B cell (primary cell): Measurements from ENCODE around the gene PDK2. TPM values are rescaled to one million over a fixed set of nuclear protein-coding genes. Genes with fewer than 3 reads are reported as not detected.

Source experiments
- ATAC-seq: fragments of 200-7000 bp; cut with Tn5 transposase; one replicate; pipeline ENCODE4 v1.10.0; 2021; ENCODE audit warnings: low read depth, mild to moderate bottlenecking, moderate number of reproducible peaks, moderate library complexity
- CTCF ChIA-PET: fragments of 350-600 bp; sonication (Branson Sonifier 250); formaldehyde crosslinking; loops from one replicate; lab custom pipeline; 2021; ENCODE audit warnings: antibody characterized with exemption, inconsistent platforms; lab: Charles Lee
- POLR2A ChIA-PET: fragments of 350-600 bp; sonication (Branson Sonifier 250); formaldehyde crosslinking; loops from one replicate; lab custom pipeline; 2021; ENCODE audit warnings: antibody characterized with exemption; lab: Charles Lee
- DNase-seq: peaks from one replicate; pipeline ENCODE4 v3.0.0; 2013
- H2AFZ ChIP-seq: 2 replicates; pipeline ENCODE4 v1.6.1; 2012; ENCODE audit warnings: mild to moderate bottlenecking, low read depth, low read length; ENCODE audit not compliant: insufficient read depth, poor library complexity, severe bottlenecking
- H3K27ac ChIP-seq, 2 donors: 1 replicate in 1 of 2; 2 replicates in 1 of 2; pipeline ENCODE4 v1.5.1; 2012 to 2013; ENCODE audit warnings: low read length in 2 of 2, mild to moderate bottlenecking in 2 of 2, moderate library complexity in 1 of 2
- H3K27me3 ChIP-seq, 4 experiments: fragments of 200-600 bp in 1 of 4; sonication (generic) in 1 of 4; replicated peaks in 1 of 4; 1 replicate in 2 of 4; 2 replicates in 2 of 4; pipeline versions ENCODE4 v1.6.1 to v1.7.0; 2013 to 2016; ENCODE audit warnings: low read length in 3 of 4, mild to moderate bottlenecking in 2 of 4, mixed read lengths in 1 of 4, moderate library complexity in 1 of 4; ENCODE audit not compliant: insufficient read depth in 4 of 4, control insufficient read depth in 3 of 4; ENCODE audit errors: control extremely low read depth in 1 of 4
- H3K36me3 ChIP-seq, 2 experiments: replicated peaks in 1 of 2; 1 replicate in 1 of 2; 2 replicates in 1 of 2; pipeline versions ENCODE4 v1.6.1 to v1.7.1; 2013; ENCODE audit warnings: low read length in 1 of 2; ENCODE audit not compliant: insufficient read depth in 2 of 2, control insufficient read depth in 1 of 2; ENCODE audit errors: control extremely low read depth in 1 of 2, extremely low read depth in 1 of 2
- H3K4me1 ChIP-seq, 2 donors: fragments of 200-600 bp in 1 of 2; sonication (generic) in 1 of 2; 1 replicate in 1 of 2; 2 replicates in 1 of 2; pipeline versions ENCODE4 v1.5.1 to v1.6.1; 2013 to 2017; ENCODE audit warnings: low read length in 2 of 2; ENCODE audit not compliant: control insufficient read depth in 2 of 2, insufficient read depth in 2 of 2
- H3K4me2 ChIP-seq: replicated peaks from 2 replicates; pipeline ENCODE3; 2012; ENCODE audit warnings: mild to moderate bottlenecking, low read depth, low read length; ENCODE audit not compliant: poor library complexity, severe bottlenecking
- H3K4me3 ChIP-seq, 5 experiments: fragments of 200-600 bp in 1 of 5; sonication (generic) in 1 of 5; 1 replicate in 3 of 5; 2 replicates in 2 of 5; pipeline versions ENCODE4 v1.5.1 to v1.7.0; 2011 to 2016; ENCODE audit warnings: low read length in 4 of 5, mild to moderate bottlenecking in 4 of 5, low read depth in 2 of 5, control low read depth in 1 of 5, moderate library complexity in 1 of 5; ENCODE audit not compliant: insufficient read depth in 1 of 5; ENCODE audit errors: control extremely low read depth in 1 of 5, extremely low read depth in 1 of 5
- H3K79me2 ChIP-seq: fragments of 200-600 bp; sonication (generic); one replicate; pipeline ENCODE4 v1.6.0; 2016; ENCODE audit warnings: low read length; ENCODE audit not compliant: control insufficient read depth, insufficient read depth
- H3K9ac ChIP-seq: fragments of 200-600 bp; sonication (generic); 2 replicates; pipeline ENCODE4 v1.6.1; 2017; ENCODE audit warnings: mild to moderate bottlenecking, low read length, moderate library complexity
- H3K9me3 ChIP-seq, 3 donors: one replicate each; pipeline versions ENCODE4 v1.6.1 to v1.7.1; 2013; ENCODE audit warnings: low read length in 2 of 3; ENCODE audit not compliant: control insufficient read depth in 2 of 3, insufficient read depth in 1 of 3; ENCODE audit errors: control extremely low read depth in 1 of 3
- H4K20me1 ChIP-seq: 2 replicates; pipeline ENCODE4 v1.6.0; 2012; ENCODE audit warnings: mild to moderate bottlenecking, low read length; ENCODE audit not compliant: insufficient read depth, control insufficient read depth, poor library complexity, severe bottlenecking
- H3K27ac Mint-ChIP-seq: one replicate; pipeline ENCODE4 v1.8.0; 2021; ENCODE audit warnings: mixed read lengths
- H3K27me3 Mint-ChIP-seq: one replicate; pipeline ENCODE4 v1.8.0; 2021; ENCODE audit warnings: mixed read lengths
- H3K4me1 Mint-ChIP-seq: one replicate; pipeline ENCODE4 v1.8.0; 2021; ENCODE audit warnings: mixed read lengths
- H3K4me3 Mint-ChIP-seq: one replicate; pipeline ENCODE4 v1.8.0; 2021; ENCODE audit warnings: mixed read lengths
- H3K9me3 Mint-ChIP-seq: one replicate; pipeline ENCODE4 v1.8.0; 2022; ENCODE audit warnings: mixed read lengths; ENCODE audit not compliant: insufficient read depth
- EZH2 ChIP-seq: IDR thresholded peaks from 2 replicates; pipeline ENCODE4 v1.6.1; 2012; ENCODE audit warnings: borderline replicate concordance, low read depth, mild to moderate bottlenecking, moderate library complexity, low read length; ENCODE audit not compliant: insufficient read depth, poor library complexity, severe bottlenecking
- WGBS: methylation state at CpG from one replicate; pipeline ENCODE4 v1.1.5; 2013; ENCODE audit warnings: missing lambda C conversion rate; ENCODE audit not compliant: insufficient coverage; 5-methylcytosine and 5-hydroxymethylcytosine counted together
- intact Hi-C: fragments of 100-400 bp; cut with micrococcal nuclease; formaldehyde crosslinking; loops from one replicate; pipeline ENCODE4 v1.10.0; 2022
- polyA plus RNA-seq: library from polyadenylated mRNA; depleted of rRNA; stranded (reverse); fragments of >200 nt; gene quantifications from 2 replicates; pipeline ENCODE4 v1.2.3, GENCODE V29; 2012
- total RNA-seq, 2 donors: library from RNA; stranded (reverse); fragments of 120-200 nt in 1 of 2; gene quantifications; 1 replicate in 1 of 2; 2 replicates in 1 of 2; pipeline versions ENCODE4 v1.2.3 to v1.2.4, GENCODE V29; 2013 to 2022
- TF ChIP-seq, protein P1 (sequence below): fragments of 200-600 bp; IDR thresholded peaks from one replicate; pipeline ENCODE4 v1.8.0; 2022; ENCODE audit warnings: antibody characterized with exemption, mild to moderate bottlenecking

Gene PDK2
- total and polyA plus RNA-seq, 2 donors (not counting 1 experiment from before 2014, with no cell fraction given), result 35.2 to 73.2 TPM

DNA sequence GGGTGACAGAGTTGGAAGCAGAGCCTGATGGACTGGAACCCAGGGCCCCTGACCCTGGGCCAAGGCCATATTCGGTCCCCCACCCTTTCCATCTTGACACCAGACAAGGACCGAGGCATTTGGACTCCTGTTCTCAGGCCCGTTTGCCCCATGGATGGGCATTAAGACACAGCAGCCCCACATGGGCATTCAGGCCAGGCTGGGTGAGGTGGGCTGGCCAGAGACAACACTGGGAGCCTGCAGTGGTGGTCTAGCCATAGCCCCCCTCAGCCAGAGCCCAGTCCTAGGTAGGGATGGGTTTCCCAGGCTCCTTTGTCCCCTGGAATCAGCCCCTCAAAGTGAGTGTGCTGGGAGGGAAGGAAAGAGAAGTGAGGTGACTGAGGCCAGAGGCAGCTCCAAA lies 1.6 kb downstream of the PDK2 start:
- peaks cover 13% of the 10 kb centered on the region for H3K79me2 ChIP-seq
- TF ChIP-seq, protein P1, sequence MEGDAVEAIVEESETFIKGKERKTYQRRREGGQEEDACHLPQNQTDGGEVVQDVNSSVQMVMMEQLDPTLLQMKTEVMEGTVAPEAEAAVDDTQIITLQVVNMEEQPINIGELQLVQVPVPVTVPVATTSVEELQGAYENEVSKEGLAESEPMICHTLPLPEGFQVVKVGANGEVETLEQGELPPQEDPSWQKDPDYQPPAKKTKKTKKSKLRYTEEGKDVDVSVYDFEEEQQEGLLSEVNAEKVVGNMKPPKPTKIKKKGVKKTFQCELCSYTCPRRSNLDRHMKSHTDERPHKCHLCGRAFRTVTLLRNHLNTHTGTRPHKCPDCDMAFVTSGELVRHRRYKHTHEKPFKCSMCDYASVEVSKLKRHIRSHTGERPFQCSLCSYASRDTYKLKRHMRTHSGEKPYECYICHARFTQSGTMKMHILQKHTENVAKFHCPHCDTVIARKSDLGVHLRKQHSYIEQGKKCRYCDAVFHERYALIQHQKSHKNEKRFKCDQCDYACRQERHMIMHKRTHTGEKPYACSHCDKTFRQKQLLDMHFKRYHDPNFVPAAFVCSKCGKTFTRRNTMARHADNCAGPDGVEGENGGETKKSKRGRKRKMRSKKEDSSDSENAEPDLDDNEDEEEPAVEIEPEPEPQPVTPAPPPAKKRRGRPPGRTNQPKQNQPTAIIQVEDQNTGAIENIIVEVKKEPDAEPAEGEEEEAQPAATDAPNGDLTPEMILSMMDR, result no peak
- no peak for TF ChIP-seq EZH2
- intact Hi-C loops, result loop anchor here (10.0 kb wide), 1 partner anchor 278 kb away; the partner anchor contains the start of genes EME1 and MRPL27
- ATAC-seq (no peak), DNase-seq (no peak)
- peaks cover 0 to 3% (median 0%) of the 10 kb centered on the region in 4 experiments for H3K27me3 ChIP-seq
- no peaks in the 10 kb centered on the region for H3K27me3 Mint-ChIP-seq
- H3K27ac Mint-ChIP-seq, result peak overlapping the region; percentile 3
- H4K20me1 ChIP-seq, result peaks cover 10% of the 10 kb centered on the region
- no peaks in the 10 kb centered on the region for H3K9me3 ChIP-seq
- H3K4me1 ChIP-seq, result peaks cover 8 to 20% of the 10 kb centered on the region in 2 donors
- peak overlapping the region; percentile 100 for H3K4me2 ChIP-seq
- WGBS, result 89% methylated on average over 3 of the region's 3 CpGs
- peaks cover 27% of the 10 kb centered on the region for H3K4me1 Mint-ChIP-seq
- no peak overlapping the region for H3K4me3 ChIP-seq
- peaks cover 0 to 33% of the 10 kb centered on the region in 2 experiments for H3K36me3 ChIP-seq
- CTCF ChIA-PET, result interaction anchor here (1.0 to 1.8 kb wide), 6 partner anchors 9 to 201 kb away, joined by 3 to 7 read pairs (median 4); no protein-coding TSS in a partner anchor
- H3K27ac ChIP-seq, result no peak overlapping the region
- no peak overlapping the region for H2AFZ ChIP-seq
- POLR2A ChIA-PET, result no interaction called here
- H3K4me3 Mint-ChIP-seq, result peak overlapping the region; percentile 99
- no peaks in the 10 kb centered on the region for H3K9me3 Mint-ChIP-seq
- H3K9ac ChIP-seq, result no peak overlapping the region

DNA sequence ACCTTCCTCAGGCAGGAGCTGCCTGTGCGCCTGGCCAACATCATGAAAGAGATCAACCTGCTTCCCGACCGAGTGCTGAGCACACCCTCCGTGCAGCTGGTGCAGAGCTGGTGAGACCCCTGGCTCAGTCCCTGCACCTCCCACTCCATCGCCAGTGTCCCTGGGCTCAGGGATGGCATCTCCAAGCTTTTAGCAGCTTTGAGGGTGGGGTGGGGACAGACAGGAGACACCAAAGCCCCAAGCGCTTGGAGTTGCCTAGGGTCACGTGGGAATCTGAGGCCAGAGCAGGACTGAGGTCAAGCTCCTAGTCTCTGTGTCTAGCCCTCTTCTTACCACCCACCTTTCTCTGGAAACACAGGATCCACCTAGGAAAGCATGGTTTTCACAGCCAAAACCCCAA lies 2.3 kb downstream of the PDK2 start:
- peak overlapping the region; percentile 3 for H3K27ac Mint-ChIP-seq
- ChIA-PET POLR2A (no interaction called here), CTCF (interaction anchor here (1.0 to 2.9 kb wide), 9 partner anchors 10 to 200 kb away, joined by 3 to 11 read pairs (median 4); no protein-coding TSS in a partner anchor)
- no peaks in the 10 kb centered on the region for H3K9me3 Mint-ChIP-seq
- 90% methylated on average over 6 of the region's 7 CpGs for WGBS
- no peak overlapping the region for H3K9ac ChIP-seq
- peaks cover 0 to 37% of the 10 kb centered on the region in 2 experiments for H3K36me3 ChIP-seq
- no peaks in the 10 kb centered on the region for H3K27me3 ChIP-seq
- peak overlapping the region; percentile 66 for H3K4me3 Mint-ChIP-seq
- peaks cover 8 to 20% of the 10 kb centered on the region in 2 donors for H3K4me1 ChIP-seq
- H3K4me1 Mint-ChIP-seq, result peaks cover 27% of the 10 kb centered on the region
- intact Hi-C loops, result loop anchor here (10.0 kb wide), 1 partner anchor 277 kb away; the partner anchor contains the start of genes EME1 and MRPL27
- DNase-seq (no peak), ATAC-seq (no peak)
- no peak overlapping the region for H2AFZ ChIP-seq
- H3K4me2 ChIP-seq, result no peak overlapping the region
- peaks cover 17% of the 10 kb centered on the region for H4K20me1 ChIP-seq
- no peak overlapping the region for H3K27ac ChIP-seq
- H3K9me3 ChIP-seq, result no peaks in the 10 kb centered on the region
- H3K27me3 Mint-ChIP-seq, result no peaks in the 10 kb centered on the region
- no peak overlapping the region for H3K4me3 ChIP-seq
- peaks cover 13% of the 10 kb centered on the region for H3K79me2 ChIP-seq
- TF ChIP-seq, protein P1, result no peak
- TF ChIP-seq EZH2, result no peak
